GM19025 (cell line): ENCODE results near the gene CCDC71.

ENCODE experiments used
- ATAC-seq: cut with Tn5 transposase; IDR thresholded peaks from one replicate; pipeline ENCODE4 v1.9.1; 2021; ENCODE audit warnings: mild to moderate bottlenecking, low read depth, moderate library complexity; ENCODE audit not compliant: unreplicated experiment

Gene CCDC71

DNA sequence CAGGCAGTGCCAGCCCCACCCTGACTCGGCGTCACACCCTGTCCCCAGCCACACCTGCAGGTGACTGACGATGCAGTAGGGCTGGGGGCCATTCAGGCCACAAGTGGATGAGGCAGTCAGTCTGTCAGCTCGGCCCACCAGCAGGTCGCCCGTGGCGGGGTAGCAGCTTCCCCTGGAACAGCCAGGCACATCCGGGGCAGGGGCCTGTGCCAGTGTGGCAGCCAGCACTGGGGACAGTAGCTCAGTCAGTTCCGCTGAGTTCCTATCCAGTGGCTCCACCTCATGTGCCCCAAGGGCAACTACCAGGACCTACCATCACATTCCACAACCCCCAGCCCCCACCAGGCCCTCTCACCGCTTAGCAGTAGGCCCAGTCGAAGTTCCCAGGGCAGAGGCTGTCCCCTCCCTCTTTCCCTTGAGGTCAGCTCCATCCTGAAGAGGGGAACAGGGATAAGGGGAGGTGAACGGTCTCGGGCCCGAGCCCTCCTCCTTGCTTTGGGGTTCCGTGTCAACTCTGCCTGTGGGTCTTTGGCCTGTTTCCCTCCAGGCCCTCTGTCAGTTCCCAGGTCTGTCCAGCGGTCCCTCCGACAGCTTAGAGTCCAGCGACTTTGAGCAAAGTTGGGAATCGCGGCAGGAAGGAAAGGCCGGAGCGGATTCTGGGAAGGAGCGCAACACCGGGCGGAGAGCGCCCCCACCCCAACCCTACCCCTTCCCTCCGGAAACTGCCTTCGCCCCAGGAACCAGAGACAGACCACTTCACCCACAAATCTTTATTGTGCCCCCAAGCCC lies 33.5 kb downstream of the CCDC71 start, which contains the start of gene LAMB2:
LAMB2 (minus strand) TSS at position 614 of the 789 bp plus-strand sequence; CDS start at position 431, 183 bp downstream.
- no peak for ATAC-seq

DNA sequence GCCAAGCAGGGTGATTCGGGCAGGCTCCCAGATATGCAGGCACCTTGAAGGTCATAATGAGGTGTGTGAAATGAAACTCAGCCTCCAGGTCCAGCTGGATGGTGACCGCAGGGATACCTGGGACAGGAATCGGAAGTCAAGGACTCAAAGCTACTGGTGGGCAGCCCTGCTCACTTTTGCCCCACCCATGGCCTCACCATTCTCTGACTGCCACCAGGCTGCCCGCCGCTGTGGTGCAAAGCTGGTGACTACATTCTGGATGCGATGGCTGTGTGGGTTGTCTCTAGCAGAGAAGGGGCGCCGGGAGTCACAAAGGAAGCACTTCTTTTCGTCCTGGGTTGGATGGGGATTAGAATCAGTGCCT lies 34.1 kb downstream of the CCDC71 start:
- ATAC-seq = no peak

GRCh38 chr3:49131576-49131975 lies 34.6 kb downstream of the CCDC71 start:
- ATAC-seq = no peak

DNA sequence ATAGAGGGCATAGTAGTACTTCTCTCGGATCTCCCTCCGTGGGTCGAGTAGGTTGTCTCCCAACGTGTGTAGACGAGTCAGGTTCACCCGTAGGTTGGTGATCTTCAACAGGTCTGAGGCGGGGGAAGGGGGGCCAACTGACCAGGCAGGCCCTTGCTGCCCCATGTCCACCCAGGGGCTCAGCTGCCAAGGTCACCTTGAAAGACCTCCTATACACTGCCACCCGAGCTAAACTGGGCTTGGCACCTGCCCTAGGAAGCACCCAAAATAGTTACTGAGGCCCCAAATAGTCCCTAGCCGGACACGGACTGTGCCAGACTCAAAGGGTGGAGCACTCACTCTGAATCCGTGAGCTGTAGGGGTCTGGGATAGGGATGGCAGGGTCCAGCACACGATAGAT lies 35.1 kb downstream of the CCDC71 start:
- no peak for ATAC-seq

DNA sequence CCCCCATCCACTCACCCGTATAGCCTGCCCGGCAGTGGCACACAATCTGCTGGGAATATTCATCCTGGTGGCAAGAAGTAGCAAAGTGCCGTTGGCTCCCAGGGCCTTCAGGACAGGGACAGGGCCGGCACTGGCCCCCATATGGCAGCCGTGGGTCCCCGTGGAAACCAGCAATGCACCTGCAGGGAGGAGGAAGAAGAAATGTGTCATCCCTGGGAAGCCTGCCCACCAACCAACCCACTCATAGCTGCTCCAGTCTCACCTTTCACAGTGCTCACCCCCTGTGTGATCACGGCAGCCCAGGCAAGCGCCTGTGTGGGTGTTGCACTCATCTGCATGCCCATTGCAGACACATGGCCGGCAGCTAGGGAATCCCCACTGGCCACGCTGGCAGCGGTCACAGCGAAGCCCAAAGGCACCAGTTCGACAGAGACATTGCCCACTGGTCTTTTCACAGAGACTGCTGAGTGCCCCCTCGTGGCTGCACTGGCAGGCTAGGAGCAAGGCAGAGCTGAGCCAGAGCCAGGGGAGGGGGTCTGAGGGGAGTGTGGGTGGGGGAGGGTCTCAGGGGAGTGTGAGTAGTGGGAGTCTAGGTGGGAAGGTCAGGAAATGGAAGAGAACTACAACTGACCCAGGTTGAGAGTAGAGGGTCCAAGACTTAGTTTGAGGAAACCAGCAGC lies 41.0 kb downstream of the CCDC71 start:
- ATAC-seq = no peak

DNA sequence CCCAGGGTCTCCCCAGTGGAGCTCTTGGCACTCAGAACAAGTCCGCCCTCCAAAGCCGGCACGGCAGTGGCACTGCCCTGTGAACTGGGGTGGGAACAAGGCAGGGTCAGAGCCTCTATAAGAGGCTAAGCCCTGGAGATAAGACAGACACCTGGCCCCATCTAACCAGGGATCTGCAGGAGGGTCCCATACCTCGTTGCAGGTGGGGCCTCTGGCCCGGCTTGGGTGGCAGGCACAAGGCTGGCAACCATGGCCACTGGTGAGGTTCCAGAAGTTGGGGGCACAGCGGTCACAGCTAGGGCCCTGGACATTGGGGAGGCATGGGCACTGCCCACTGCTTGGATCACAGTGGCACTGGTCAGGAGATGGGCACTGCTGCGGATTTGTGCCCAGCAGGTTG lies 41.9 kb downstream of the CCDC71 start:
- no peak for ATAC-seq

GRCh38 chr3:49123687-49124086 lies 42.4 kb downstream of the CCDC71 start:
- no peak for ATAC-seq

DNA sequence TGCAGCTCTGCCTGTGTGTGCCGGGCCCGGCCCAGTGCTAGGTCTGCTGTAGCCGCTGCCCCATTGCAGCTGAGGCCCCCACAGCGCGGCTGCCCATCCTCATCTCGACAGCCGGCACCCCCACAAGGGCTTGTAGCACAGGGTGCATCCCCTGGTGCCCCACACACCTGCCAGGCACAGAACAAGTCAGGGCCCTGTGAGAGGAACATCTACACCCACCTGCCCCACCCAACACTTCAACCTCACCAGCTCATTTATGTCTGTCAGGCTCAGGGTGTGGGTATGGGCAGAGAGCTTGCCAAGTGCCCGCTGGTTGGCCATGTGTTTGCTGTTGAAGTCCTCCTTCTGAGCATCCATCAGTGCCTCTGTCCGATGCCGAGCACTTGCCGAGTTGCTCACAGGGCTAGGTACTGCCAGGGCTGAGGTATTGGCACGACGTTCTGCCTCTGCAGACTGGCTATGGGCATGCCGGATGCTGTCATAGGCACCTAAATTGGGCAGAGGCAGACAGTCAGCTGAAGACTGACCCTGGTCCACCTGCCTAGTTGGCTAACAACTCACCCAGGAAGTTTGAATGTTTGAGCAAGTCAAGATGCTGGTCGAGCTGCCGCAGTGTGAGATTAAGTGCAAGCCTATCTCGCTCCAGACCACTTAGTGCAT lies 43.1 kb downstream of the CCDC71 start:
- ATAC-seq = no peak

GRCh38 chr3:49122451-49122850 lies 43.7 kb downstream of the CCDC71 start:
- ATAC-seq = no peak

DNA sequence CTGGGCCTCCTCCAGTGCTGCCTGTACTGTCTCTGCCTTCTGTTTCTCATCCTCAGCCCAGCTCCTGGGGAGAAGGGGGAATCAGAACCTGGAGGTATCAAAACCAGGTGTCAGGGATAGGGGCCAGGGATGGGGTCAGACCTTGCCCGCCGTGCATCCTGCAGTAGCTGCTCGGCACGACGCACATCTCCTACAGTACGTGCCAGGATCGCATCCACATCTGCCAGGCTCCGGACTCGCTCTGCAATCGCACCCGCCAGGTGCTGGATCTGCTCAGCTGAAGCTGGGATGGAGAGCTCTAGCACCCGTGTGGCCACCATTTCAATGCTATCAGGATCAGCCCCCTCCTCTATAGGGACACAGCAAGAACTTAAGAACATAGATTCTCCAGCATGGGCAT lies 44.1 kb downstream of the CCDC71 start:
- no peak for ATAC-seq

DNA sequence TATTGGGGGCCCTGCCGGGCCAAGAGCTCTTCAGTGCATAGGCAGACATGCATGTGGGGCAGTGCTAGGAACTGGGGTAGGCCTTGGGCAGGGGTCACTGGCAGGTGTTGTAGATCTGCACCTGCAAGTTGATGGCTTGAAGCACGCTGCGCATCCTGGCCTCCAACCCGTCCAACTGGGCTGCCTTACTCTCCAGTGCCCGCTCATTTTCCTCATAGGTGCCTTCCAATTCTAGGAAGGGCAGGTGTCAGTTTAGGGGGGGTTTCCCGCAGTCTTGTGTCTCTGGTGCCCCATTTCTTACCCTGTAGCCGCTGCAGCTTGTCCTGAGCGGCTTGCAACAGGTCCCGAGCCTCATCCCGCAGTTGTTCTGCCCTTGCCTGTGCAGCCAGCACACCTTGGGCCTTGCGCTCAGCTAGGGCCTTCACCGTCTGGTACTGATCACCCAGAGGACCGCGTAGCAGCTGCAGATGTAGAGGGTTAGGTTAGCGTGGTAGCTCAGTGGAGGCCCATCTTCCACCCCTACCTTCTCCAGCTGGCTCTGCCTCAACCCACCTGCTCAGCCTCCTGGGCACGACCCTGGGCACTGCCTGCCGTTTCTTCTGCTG lies 44.9 kb downstream of the CCDC71 start:
- no peak for ATAC-seq

- peak; percentile 81 for ATAC-seq
These were observed 45.5 kb downstream of the CCDC71 start, which contains the start of gene USP19 for GRCh38 chr3:49120438-49121131. TSS of gene USP19 (minus strand) at chr3:49120823. CDS start at chr3:49119145, 1,678 bp downstream.

GRCh38 chr3:49120096-49120437 lies 46.1 kb downstream of the CCDC71 start:
- ATAC-seq = no peak

GRCh38 chr3:49119439-49119838 lies 46.7 kb downstream of the CCDC71 start:
- ATAC-seq = no peak

- ATAC-seq = no peak
These were observed 47.1 kb downstream of the CCDC71 start for GRCh38 chr3:49119036-49119435.
